HG03103 (cell line): ENCODE measurements around the gene ARHGAP15.
A peak's percentile ranks its signal among the peaks of the same experiment; 100 is the strongest.

Experiments used
- ATAC-seq: cut with Tn5 transposase; IDR thresholded peaks from one replicate; pipeline ENCODE4 v1.9.1; 2021; ENCODE audit warnings: low read depth; ENCODE audit not compliant: unreplicated experiment

The ARHGAP15 gene

DNA sequence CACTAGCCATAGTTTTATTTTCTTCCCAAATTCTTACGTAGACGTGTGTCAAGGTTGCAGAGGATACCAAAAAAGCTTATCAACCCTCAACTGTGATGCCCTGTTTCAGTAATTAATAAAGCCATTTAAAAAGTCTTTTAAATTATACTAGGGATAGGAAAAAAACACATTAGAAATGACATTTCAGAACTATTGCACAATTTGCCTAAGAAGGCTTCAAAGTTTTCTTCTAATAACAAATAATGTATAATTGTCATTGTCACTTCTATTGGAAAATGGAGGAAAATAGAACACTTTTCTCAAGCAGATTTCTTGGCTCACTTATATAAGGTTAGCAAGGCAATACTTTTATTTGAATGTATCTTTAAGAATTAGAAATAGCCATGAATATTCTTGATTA lies 253.8 kb downstream of the ARHGAP15 start:
- ATAC-seq = no peak

GRCh38 chr2:143384111-143384510 lies 254.9 kb downstream of the ARHGAP15 start:
- ATAC-seq = no peak

DNA sequence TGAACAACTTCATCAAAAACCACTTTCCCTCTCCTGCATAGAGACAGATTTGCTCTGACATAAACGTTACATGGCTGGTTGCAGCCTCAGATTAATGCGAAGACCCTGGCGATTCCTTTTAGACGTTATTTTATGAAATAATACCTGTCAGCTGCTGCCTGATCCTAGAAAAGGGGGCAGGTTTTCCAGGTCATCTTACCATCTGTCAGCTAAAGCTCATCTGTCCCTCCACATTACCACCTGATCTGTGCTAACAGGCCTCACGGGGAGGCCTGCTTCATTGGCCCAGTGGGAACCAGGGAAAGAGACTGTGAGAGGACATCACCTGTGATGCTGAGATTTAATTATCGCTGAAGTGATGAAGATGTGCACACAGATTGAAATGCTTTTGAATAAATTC lies 261.0 kb downstream of the ARHGAP15 start:
- no peak for ATAC-seq

- ATAC-seq = no peak
Measured at GRCh38 chr2:143392358-143392757, 263.1 kb downstream of the ARHGAP15 start.

- no peak for ATAC-seq
Measured at GRCh38 chr2:143394062-143394461, 264.8 kb downstream of the ARHGAP15 start.

DNA sequence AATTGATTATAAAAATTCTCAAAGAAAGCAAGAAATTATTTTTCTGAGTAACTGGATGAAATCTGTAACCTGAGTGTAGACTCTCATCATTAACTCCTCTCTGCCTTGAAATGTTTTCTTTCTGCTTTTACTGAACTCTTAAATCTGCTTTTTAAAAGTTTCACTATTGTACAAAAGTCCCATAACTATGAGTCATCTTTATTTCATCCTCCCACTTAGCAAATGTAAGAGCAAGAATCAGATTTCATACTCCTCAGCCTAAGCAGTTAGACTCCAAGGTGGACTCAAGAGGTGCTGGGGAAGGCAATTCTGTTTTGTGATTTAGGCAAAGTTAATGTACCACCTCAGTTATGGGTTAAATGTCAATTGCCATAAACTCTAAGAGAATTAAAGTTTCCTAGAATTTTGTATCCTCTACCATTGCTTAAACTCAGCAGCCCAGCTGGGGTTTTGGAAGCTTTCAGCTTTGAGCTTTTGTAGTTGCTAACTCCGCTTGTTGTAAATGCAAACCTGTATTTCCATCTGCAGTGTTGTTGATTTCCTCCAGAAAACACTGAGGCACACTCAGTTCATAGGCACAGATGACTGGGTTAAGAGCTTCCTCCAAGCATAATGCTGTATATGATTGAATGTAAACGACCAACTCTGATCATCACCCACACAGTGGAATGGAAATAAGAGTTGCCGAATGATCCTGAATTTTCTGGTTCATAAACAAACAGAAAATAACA lies 268.8 kb downstream of the ARHGAP15 start:
- peak; percentile 70 for ATAC-seq

- ATAC-seq = no peak
Measured at GRCh38 chr2:143398781-143399180, 269.6 kb downstream of the ARHGAP15 start.

DNA sequence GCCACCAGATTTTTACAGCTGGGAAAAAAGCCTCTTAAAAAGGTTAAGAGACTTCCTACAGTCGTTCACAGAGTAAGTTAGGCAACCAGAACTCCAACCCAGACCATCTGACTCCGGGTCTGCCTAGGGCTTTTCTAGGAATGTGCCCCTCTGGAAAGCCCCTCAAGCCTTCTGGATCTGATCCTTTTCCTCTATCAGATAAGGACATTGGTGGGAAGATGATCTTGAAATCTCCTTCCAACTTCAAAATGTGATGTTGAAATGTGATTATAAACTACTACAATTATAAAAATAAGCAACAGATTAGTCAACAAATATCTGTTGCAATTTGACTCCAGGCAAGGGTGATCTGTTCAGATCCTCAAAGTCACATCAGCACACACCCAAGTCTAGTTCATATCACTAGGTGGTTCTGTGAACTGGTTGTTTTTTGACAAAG lies 270.4 kb downstream of the ARHGAP15 start:
- ATAC-seq = no peak

DNA sequence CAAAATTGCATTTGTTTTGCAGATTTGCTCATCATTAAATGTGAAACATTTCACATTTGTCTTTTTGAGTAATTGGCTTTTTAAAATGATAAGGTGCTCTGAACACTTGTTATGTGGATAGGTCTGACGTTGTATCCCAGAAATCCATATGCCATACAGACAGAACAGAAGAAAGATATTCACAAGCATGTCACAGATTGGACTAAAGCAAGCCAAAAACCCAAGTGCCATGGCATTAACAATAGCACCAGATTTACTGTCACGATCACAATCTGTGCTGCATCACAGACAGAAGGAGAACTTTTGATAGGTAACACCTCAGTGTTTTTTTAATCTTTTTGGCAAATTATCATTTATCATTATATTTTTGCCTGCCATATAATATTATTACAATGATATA lies 272.6 kb downstream of the ARHGAP15 start:
- ATAC-seq = no peak

GRCh38 chr2:143402451-143402850 lies 273.2 kb downstream of the ARHGAP15 start:
- no peak for ATAC-seq

DNA sequence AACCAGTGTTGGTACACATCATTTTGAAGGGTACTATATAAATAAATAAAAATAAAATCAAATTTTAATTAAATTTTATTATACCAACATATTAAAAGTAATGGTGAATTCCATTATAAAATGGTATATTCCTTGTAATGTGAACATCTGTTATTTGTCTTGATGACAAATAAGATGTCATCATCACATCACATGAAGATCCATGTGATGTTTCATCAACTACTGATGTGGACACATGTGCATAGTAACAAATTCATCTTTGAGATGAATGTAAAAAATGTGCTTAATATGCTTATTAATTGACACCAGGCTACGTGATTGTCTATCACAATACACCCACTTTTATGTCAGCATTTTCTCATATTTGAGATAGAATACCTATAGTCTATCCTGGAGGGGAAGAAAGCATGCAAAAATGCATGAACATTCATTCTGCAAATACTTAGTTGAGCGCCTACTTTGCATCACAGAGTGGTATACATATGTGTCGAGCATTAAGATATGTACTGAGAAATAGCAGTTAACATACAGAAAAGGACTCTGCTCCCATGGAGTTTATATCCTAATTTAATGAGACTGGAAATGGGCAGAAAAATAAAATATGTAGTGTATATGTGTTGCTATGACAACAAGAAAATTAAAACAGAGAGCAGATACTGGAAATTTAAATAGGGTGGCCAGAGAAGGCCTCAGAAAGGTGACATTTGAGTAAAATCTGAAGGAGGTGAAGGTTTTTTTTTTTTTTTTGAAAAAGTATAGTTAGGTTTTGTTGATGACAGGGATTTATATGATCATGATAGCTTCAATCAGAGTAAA lies 281.1 kb downstream of the ARHGAP15 start:
- no peak for ATAC-seq

GRCh38 chr2:143415571-143415970 lies 286.4 kb downstream of the ARHGAP15 start:
- ATAC-seq = no peak

GRCh38 chr2:143417428-143417827 lies 288.2 kb downstream of the ARHGAP15 start:
- no peak for ATAC-seq

DNA sequence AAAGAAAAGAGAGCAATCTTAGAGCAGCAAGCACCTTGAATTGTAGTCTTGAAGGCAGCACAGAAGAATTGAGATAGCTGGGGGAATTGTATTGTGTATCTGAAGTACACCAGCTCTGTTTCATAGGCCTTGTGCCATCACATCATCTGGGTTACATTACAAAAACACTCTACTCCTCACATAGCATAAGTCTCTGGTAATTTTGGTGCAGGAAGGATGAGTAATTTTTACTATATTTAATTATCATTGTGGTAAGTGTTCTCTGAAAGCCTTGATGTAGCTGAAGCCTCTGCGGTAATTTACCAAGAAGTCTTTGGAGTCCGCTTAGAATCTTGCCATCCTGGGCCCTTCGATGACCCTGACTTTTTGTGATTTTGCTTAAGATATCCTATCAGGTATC lies 291.1 kb downstream of the ARHGAP15 start:
- no peak for ATAC-seq

DNA sequence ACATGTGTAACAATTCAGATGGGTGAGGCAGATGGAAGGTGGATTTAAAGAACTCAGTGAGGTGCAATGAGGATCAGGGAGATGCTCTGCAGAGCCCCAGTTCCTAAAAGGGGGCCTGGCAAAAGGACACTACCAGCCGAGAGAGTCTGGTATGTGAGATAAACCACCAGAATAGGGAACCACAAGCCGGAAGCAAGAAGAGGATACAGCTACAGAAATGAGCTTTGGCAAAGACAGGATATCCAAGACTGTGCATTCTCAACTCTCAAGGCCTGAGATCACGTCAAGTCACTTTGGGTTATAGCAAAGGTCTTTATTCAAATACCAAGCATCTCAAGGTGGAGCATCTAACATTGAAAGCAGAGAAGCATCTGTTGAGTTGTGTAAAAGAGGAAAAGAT lies 293.5 kb downstream of the ARHGAP15 start:
- ATAC-seq = peak; percentile 98

DNA sequence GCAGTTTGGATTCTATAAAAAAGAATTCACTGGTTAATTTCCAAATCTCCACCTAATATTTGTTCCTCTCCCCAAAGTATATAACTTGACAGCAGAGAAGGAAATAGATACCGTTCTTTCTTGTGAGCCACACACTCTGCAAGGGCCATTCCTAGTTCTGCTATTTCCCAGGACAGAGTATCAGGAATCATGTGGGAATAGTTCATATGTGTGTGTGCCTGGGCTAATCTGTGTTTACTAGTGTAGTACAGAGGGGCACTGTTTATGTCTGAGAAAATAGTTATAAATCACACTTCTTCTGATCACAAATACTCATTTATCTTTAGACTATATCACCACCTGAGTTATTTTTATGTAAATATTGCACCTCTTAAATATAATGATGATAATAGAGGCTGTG lies 296.7 kb downstream of the ARHGAP15 start:
- no peak for ATAC-seq

DNA sequence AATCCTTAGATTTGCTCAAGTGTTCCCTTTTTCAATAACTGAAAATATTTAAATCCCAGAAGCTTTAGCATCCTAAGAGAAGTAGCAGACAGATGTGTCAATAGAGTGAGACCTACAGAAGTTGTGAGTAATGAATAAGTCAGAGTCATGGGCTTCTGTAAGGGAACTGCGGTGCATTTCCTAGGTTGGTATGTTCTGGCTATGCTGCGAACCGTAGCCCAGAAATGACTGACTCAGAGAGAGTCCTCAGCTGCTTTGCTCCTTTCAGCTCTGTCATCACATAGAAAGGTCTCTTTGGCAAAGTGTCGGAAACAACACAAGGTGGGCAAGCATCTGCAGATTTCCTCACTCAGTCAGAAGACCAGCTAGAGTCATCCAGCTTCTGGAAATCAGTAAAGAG lies 297.1 kb downstream of the ARHGAP15 start:
- no peak for ATAC-seq

GRCh38 chr2:143428700-143429099 lies 299.5 kb downstream of the ARHGAP15 start:
- no peak for ATAC-seq

DNA sequence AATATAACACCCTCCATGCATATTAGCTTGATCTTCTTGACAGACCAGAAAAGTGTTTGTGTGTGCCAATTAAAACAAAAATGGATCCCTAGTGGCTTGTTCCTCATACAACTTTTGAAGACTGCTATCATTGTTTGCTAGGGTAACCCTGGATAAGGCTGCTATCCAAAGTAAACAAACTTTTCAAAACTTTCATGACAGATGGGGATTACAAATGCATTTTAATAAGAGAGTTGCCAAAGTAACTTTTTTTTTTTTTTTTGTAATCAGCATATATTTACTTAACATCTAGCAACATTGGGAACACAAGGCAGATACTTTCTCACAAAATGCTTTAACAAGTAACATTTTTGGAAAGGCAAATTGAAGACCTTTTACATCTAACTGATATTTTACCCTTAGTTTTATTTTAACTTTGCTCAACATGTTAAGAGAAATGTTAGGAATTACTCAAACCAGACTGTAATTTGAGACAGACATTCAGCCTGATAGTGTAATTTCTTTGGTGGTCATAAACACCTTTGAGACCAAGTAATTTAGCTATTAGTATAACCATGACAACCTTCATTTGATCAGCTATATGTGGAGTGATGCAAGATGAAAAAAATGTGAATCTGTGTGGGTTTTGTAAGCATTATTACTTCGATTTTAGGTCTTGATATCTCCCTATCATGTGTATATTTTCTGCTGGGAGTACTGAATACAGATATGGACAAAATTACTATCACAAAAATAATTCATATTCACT lies 300.9 kb downstream of the ARHGAP15 start:
- ATAC-seq = no peak

DNA sequence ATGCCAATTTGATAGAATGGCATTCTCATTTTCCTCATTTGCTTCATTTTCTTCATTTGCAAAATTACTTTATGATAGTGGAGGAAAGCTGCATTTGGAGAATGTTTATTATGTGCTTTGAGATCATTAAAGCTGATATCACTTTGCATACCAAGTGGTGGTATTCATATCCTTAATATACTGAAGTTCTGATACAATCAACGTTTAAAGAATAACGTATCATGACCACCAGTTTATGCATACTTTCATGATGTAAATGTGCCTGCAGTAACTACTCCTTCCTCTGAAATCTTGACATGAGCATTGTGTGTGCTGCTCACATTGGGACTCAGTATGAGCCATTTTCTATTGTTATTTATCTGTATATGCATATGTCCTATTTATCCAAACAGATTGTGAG lies 302.1 kb downstream of the ARHGAP15 start:
- ATAC-seq = no peak

DNA sequence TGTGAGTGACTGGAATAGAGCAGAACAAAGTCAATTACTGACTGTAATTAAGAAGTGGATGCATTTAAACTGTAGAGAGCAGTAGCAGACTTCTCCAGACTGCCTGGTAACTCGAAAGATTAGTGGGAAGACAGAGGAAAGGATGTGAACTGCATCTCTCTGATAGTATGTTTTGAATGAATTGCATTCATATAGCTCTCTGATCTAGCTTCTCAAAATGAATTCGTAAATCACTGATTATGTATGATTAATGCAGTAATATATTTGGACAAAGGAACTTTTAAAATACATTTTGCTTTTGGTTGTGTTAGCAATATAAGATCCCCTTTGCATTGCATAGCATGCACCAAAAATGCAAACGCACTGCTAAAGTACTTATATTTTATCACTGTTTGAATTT lies 304.0 kb downstream of the ARHGAP15 start:
- ATAC-seq = no peak
